ENCODE data around the gene RWDD3.

RWDD3 gene

DNA sequence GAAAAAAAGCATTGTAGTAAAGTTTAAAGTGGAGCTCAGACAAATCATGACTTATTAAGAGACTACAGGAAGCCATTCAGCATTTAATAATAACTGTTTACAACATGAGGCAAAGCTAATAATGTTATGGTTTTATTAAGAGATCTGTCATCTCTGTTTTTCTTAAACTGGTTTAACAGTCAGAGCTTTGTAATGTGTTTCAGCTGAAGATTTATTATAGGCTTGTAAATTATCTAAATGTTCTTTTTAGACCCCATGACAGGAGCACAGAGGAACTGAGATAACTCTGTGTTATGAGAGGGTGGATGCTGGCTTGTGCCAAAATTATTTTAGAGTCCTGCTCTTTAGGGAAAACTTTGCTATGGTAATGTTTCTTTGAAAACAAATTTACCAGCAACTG is 38.0 kb upstream of the RWDD3 start:
- TF ChIP-seq, protein P1, sequence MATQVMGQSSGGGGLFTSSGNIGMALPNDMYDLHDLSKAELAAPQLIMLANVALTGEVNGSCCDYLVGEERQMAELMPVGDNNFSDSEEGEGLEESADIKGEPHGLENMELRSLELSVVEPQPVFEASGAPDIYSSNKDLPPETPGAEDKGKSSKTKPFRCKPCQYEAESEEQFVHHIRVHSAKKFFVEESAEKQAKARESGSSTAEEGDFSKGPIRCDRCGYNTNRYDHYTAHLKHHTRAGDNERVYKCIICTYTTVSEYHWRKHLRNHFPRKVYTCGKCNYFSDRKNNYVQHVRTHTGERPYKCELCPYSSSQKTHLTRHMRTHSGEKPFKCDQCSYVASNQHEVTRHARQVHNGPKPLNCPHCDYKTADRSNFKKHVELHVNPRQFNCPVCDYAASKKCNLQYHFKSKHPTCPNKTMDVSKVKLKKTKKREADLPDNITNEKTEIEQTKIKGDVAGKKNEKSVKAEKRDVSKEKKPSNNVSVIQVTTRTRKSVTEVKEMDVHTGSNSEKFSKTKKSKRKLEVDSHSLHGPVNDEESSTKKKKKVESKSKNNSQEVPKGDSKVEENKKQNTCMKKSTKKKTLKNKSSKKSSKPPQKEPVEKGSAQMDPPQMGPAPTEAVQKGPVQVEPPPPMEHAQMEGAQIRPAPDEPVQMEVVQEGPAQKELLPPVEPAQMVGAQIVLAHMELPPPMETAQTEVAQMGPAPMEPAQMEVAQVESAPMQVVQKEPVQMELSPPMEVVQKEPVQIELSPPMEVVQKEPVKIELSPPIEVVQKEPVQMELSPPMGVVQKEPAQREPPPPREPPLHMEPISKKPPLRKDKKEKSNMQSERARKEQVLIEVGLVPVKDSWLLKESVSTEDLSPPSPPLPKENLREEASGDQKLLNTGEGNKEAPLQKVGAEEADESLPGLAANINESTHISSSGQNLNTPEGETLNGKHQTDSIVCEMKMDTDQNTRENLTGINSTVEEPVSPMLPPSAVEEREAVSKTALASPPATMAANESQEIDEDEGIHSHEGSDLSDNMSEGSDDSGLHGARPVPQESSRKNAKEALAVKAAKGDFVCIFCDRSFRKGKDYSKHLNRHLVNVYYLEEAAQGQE (IDR thresholded peaks at IDR 0.05; ENCODE audit: low read depth): no peak
- TF ChIP-seq, protein P2, sequence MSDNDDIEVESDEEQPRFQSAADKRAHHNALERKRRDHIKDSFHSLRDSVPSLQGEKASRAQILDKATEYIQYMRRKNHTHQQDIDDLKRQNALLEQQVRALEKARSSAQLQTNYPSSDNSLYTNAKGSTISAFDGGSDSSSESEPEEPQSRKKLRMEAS (IDR thresholded peaks at IDR 0.05): no peak
- TF ChIP-seq, protein P3, sequence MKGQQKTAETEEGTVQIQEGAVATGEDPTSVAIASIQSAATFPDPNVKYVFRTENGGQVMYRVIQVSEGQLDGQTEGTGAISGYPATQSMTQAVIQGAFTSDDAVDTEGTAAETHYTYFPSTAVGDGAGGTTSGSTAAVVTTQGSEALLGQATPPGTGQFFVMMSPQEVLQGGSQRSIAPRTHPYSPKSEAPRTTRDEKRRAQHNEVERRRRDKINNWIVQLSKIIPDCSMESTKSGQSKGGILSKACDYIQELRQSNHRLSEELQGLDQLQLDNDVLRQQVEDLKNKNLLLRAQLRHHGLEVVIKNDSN (IDR thresholded peaks at IDR 0.05): no peak
- TF ChIP-seq TAF1 (IDR thresholded peaks at IDR 0.05; ENCODE audit: low read depth) (no peak), RAD21 (IDR thresholded peaks at IDR 0.05; ENCODE audit: low read depth) (no peak), FOXM1 (IDR thresholded peaks at IDR 0.05; ENCODE audit: borderline replicate concordance, low read depth) (no peak), CEBPB (IDR thresholded peaks at IDR 0.05) (no peak), CREB1 (IDR thresholded peaks at IDR 0.05; ENCODE audit: low read depth) (no peak), TEAD4 (IDR thresholded peaks at IDR 0.05) (no peak), NFIC (IDR thresholded peaks at IDR 0.05) (no peak), TCF12 (IDR thresholded peaks at IDR 0.05; ENCODE audit: low read depth) (no peak), EP300 (IDR thresholded peaks at IDR 0.05; ENCODE audit: borderline replicate concordance) (no peak)

DNA sequence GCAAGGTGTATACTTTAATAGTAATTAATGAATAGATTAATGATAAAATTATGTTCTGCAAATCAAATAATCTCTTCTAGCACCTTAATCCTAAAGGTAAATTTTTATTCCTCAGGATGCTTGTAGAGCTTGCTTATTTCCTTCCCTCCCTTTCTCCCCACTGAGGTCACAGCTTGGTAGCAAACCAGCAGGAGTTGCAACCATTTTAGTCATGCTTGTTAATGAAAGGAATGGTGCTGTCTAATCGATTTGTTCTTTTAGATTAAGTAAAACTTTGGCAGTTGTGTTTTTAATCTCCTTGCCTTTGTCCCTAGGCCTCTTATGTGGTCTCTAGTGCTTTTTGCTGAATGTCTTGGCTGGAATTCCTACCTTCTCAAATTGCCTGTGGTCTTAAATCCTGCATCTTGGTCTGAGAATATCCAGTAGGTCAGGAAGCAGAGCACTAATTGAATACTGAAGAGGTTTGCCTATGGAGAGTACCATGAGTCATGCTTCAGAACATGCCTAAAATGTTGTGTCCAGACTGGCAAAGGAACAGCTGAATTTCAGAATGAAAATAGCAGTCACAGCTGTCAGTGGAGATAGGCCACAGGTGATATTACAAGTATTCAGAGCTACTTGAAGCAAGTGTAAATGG is 36.3 kb upstream of the RWDD3 start:
- no peak for TF ChIP-seq NFIC (IDR thresholded peaks at IDR 0.05)
- no peak for TF ChIP-seq CREB1 (IDR thresholded peaks at IDR 0.05; ENCODE audit: low read depth)
- TF ChIP-seq TCF12 (IDR thresholded peaks at IDR 0.05; ENCODE audit: low read depth): no peak
- TF ChIP-seq EGR1 (IDR thresholded peaks at IDR 0.05): no peak

DNA sequence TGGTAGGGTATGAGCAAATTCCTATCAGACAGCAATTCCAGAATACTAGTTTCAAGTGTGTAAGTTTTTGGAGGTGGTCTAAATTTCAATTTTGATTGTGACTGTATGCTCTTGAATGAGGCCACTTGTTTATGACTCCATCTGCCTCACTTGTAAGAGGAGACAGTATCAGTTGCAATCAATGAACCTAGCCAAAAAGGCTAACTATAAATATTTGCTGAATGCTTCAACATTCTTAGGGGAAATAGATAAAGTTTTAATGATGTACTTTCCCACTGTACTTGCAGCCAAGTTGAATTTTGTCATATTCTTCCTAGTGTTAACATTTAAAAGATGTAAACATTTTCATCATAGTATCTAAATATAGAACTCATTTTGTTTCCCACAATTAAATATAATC is 32.1 kb upstream of the RWDD3 start:
- TF ChIP-seq TEAD4 (IDR thresholded peaks at IDR 0.05) (no peak), TAF1 (IDR thresholded peaks at IDR 0.05; ENCODE audit: low read depth) (no peak), NFIC (IDR thresholded peaks at IDR 0.05) (no peak), TCF12 (IDR thresholded peaks at IDR 0.05; ENCODE audit: low read depth) (no peak), CREB1 (IDR thresholded peaks at IDR 0.05; ENCODE audit: low read depth) (no peak), EGR1 (IDR thresholded peaks at IDR 0.05) (no peak), YY1 (IDR thresholded peaks at IDR 0.05; ENCODE audit: low read depth) (no peak), CEBPB (IDR thresholded peaks at IDR 0.05) (no peak), RAD21 (IDR thresholded peaks at IDR 0.05; ENCODE audit: low read depth) (no peak), FOXM1 (IDR thresholded peaks at IDR 0.05; ENCODE audit: borderline replicate concordance, low read depth) (no peak), EP300 (IDR thresholded peaks at IDR 0.05; ENCODE audit: borderline replicate concordance) (no peak), ZBTB7A (IDR thresholded peaks at IDR 0.05; ENCODE audit: low read depth) (no peak)
- TF ChIP-seq, protein P3 (IDR thresholded peaks at IDR 0.05): no peak
- TF ChIP-seq, protein P1 (IDR thresholded peaks at IDR 0.05; ENCODE audit: low read depth): no peak
- TF ChIP-seq, protein P2 (IDR thresholded peaks at IDR 0.05): no peak

DNA sequence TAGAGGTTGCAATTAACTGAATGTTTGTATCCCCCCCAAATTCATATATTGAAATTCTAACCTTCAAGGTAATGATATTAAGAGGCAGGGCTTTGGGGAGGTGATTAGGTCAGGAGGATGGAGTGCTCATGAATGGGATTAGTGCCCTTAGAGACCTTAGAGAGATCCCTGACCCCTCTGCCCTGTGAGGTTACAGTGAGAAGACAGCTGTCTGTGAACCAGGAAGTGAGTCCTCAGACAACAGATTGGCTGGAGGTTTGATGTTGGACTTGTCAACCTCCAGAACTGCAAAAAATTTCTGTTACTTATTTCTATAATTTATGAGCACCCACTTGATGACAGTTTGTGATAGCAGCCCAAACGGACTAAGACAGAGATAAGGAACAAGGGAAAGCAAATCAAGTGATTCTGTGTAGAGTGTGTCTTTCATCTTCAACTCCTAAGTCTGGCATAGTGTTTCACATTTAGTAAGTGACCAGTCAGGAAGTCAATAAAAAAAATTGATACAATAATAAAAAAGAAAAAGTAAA is 30.0 kb upstream of the RWDD3 start:
- TF ChIP-seq RAD21 (IDR thresholded peaks at IDR 0.05; ENCODE audit: low read depth) (no peak), CEBPB (IDR thresholded peaks at IDR 0.05) (no peak), EGR1 (IDR thresholded peaks at IDR 0.05) (no peak), TAF1 (IDR thresholded peaks at IDR 0.05; ENCODE audit: low read depth) (no peak), FOXM1 (IDR thresholded peaks at IDR 0.05; ENCODE audit: borderline replicate concordance, low read depth) (no peak)
- TF ChIP-seq, protein P3 (IDR thresholded peaks at IDR 0.05): no peak

DNA sequence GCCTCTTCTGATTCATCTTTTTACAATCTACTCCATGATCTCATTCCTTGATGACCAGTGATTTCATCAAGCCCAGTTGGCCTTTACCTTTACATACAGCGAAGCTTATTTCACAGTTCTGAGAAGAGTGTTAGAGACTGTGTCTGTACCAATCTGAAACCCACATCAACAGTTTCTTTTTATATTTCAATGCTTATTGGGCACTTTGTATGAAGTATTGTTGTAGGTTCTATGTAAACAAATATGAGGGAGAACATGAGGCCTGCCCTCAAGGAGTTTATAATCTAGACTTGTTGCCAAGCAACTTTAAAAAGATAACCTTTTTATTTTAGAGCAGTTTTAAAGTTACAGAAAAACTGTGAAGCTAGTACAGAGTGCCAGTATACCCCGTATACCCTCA is 27.5 kb upstream of the RWDD3 start:
- no peak for TF ChIP-seq CREB1 (IDR thresholded peaks at IDR 0.05; ENCODE audit: low read depth)
- TF ChIP-seq, protein P1 (IDR thresholded peaks at IDR 0.05; ENCODE audit: low read depth): no peak
- TF ChIP-seq TAF1 (IDR thresholded peaks at IDR 0.05; ENCODE audit: low read depth): no peak
- TF ChIP-seq RAD21 (IDR thresholded peaks at IDR 0.05; ENCODE audit: low read depth): no peak
- no peak for TF ChIP-seq ZBTB7A (IDR thresholded peaks at IDR 0.05; ENCODE audit: low read depth)
- TF ChIP-seq NFIC (IDR thresholded peaks at IDR 0.05): no peak
- TF ChIP-seq, protein P3 (IDR thresholded peaks at IDR 0.05): no peak
- no peak for TF ChIP-seq TEAD4 (IDR thresholded peaks at IDR 0.05)
- no peak for TF ChIP-seq YY1 (IDR thresholded peaks at IDR 0.05; ENCODE audit: low read depth)
- TF ChIP-seq, protein P2 (IDR thresholded peaks at IDR 0.05): no peak
- no peak for TF ChIP-seq TCF12 (IDR thresholded peaks at IDR 0.05; ENCODE audit: low read depth)
- TF ChIP-seq EGR1 (IDR thresholded peaks at IDR 0.05): no peak
- no peak for TF ChIP-seq CEBPB (IDR thresholded peaks at IDR 0.05)
- TF ChIP-seq FOXM1 (IDR thresholded peaks at IDR 0.05; ENCODE audit: borderline replicate concordance, low read depth): no peak
- no peak for TF ChIP-seq EP300 (IDR thresholded peaks at IDR 0.05; ENCODE audit: borderline replicate concordance)
